IPS-18c (cell line): ENCODE results near the gene TREML4.

ENCODE experiments used
- H3K4me3 ChIP-seq: 2 replicates; pipeline ENCODE4 v1.7.0; 2013; ENCODE audit warnings: low read depth, mild to moderate bottlenecking, low read length, moderate library complexity; ENCODE audit not compliant: insufficient read depth
- H3K9me3 ChIP-seq: one replicate; pipeline ENCODE4 v1.6.1; 2013; ENCODE audit warnings: mild to moderate bottlenecking, low read length, moderate library complexity; ENCODE audit not compliant: control insufficient read depth, insufficient read depth

The TREML4 gene

DNA sequence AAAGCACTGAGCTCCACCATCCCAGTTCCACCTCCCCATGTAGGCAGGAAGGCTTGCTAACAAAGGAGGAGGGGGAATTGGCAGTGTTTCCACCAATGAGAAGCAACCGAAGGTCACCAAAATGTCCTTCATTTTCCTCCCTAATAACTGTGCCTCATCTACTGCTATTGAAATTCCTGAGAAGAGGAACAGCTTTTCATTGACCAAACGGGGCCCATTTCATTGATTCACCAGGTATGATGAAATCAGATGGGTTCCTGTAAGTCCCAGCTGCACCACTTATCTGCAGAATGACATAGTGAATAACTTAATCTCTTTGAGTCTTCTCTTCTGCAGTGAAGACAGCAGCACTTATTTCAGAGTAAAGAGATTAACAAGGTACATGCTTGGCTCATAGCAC is 41.0 kb downstream of the TREML4 start:
- Histone ChIP-seq H3K9me3 (no peaks in the 10 kb centered on the region), H3K4me3 (no peak overlapping the region)

DNA sequence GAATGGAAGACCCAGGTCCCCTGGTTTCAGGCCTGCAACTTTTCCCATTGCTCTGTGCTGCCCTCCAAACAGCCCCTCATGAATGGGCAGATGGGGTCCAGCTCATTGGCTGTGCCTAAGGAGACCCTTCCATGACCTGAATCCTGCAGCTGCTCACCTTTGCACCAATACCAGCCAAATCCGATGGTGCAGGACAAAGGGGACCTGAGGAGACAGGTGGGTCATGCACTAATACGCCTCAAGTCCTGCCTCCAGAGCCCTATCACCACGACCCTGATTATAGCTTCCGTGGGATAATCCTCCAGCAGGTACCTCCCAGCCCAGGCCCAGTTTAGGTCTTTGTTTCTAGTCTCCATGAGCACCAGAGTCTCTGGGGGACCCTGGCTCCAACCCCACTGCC is 41.6 kb downstream of the TREML4 start:
- H3K9me3 ChIP-seq: no peaks in the 10 kb centered on the region
- no peak overlapping the region for H3K4me3 ChIP-seq

DNA sequence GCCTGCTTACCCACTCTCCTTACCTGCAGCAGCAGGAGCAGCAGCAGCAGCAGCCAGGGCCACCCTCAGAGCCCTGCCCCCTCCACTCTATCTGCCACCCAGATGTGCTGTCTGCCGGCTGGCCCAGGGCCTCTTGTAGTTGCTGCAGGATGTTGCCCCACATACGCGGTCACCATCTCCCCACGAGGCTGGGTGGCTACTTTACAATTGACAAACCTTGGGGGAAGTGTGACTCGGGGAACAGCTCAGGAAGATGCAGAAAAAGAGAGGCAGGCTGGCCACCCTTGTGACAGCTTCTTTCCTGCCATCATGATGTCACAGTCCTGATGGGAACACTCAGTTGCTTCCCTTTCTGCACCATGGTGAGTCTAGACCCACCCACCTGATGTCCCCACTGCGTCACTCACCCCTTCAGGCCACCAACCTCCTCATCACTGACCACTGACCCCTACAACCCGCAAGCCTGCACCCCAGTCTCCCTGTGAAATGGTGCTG is 43.8 kb downstream of the TREML4 start:
- Histone ChIP-seq H3K4me3 (no peak overlapping the region), H3K9me3 (no peaks in the 10 kb centered on the region)

GRCh38 chr6:41272591-41273240 is 44.6 kb downstream of the TREML4 start:
- no peak overlapping the region for H3K4me3 ChIP-seq
- no peaks in the 10 kb centered on the region for H3K9me3 ChIP-seq

GRCh38 chr6:41273714-41274113 is 45.6 kb downstream of the TREML4 start:
- Histone ChIP-seq H3K4me3 (no peak overlapping the region), H3K9me3 (no peaks in the 10 kb centered on the region)

DNA sequence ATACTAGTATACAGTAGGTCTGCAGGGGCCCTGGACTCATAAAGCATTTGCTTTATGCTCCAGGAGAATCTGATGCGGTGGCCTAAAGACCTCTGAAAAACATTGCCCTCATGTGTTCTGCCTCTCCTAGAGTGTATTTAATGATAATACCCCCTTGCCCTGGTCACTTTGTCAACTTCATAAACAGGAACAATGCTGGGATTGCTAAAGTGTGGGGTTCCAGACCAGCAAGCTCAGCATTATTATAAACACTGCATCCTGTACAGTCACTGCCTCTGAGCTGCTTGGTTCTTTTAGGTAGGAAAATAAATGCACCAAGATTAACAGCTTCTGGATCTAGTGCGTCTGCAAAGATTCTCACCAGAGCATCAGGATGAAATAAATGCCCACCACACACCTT is 46.1 kb downstream of the TREML4 start:
- H3K9me3 ChIP-seq: no peaks in the 10 kb centered on the region
- no peak overlapping the region for H3K4me3 ChIP-seq

DNA sequence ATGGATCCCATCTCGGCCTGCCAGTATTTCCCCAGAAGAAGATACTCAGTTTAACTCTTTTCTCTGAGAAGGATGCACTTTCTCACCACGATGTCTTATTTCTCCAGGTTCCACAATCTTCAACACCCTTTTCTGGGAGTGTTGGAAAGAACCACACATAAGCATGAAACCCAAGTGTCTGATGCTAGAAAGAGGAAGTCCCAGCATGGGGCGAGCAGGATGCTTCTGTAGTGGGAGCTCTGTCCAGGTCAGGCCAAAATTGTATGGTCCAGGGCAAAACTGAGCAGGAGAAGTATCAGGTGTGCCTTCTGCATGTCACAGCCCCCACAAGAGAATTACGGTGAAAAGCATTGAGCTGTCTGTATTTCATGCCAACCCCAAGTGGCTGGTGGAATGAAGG is 47.3 kb downstream of the TREML4 start:
- Histone ChIP-seq H3K9me3 (no peaks in the 10 kb centered on the region), H3K4me3 (no peak overlapping the region)

DNA sequence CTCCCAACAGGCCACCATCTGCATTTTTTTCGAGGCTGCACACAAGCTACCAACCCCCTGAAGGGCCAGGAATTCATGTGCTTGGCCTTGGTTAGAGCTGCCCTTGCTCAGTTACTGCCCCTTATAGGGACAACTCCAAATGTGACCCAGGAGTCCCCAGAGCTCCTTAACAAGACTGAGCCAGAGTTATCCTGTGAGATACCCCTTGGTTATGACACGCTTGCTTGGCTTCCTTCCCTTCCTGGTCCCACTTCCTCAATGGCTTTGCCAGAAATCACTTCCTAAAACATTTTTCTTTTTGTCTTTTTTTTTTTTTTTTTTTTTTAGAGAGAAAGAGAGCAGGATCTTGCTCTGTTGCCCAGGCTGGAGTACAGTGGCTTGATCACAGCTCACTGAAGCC is 49.5 kb downstream of the TREML4 start:
- H3K4me3 ChIP-seq: no peak overlapping the region
- no peaks in the 10 kb centered on the region for H3K9me3 ChIP-seq

DNA sequence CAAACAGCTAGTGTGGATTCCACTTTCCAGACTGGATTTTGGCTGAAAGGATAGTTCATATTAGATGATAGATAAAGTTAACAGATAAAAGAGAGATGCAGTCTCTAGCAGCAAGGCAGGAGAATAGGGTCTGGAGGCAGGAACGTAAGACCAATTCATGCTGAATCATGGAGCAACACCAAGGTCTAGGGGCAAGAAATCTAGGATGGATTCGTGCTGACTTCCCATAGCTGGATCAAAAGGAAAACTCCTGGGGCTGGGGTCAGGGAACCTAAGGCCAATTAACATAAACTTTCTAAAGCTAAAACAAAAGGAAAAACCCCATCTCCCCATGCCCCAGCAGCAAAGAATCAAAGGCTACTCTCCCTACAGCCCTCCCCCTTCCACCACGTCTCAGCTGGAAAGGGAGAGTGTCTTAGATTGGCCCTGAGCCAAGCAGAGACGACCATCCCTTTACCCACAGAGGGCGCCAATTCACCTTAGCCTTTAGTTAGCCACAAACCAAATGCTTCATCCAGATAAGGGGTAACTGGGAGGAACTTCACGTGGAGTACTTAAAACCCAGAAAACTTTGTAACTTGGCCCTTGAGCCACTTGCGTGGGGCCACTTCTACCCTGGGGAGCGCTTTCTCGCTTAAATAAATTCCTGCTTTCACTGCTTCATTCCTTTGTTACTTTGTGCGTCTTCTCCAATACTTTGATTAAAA is 50.7 kb downstream of the TREML4 start:
- Histone ChIP-seq H3K9me3 (no peaks in the 10 kb centered on the region), H3K4me3 (no peak overlapping the region)

DNA sequence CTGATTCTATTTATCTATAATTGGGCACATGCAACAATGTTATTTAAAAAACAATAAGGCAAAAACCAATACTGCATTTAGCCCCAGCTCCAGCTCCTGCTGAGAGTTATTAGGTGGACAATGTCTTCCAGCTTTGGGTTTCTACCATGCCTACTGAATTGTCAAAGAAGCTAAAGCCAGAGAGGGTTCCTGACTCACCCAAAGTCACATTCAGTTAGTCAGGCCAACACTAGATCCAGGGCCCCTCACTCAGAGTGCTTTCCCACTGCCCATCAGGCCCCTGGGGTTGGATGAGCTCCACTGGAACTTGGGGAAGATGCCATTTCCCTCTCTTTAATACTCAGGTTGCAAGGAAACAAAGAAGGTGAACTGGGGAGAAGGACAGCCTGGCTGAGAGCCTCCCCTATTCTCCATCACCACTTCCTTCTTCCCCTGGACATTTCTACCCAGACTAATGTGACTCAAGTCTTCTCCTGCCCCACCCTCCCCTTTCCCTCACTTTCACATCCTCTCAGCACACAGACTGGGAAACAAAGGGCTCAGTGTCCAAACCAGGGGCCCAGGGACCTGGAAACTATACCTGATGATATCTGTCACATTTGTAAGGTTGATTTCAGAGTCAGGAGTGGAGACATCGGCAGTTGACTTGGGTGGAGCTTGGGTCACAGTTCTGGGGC is 52.4 kb downstream of the TREML4 start:
- H3K4me3 ChIP-seq: no peak overlapping the region
- H3K9me3 ChIP-seq: no peaks in the 10 kb centered on the region

DNA sequence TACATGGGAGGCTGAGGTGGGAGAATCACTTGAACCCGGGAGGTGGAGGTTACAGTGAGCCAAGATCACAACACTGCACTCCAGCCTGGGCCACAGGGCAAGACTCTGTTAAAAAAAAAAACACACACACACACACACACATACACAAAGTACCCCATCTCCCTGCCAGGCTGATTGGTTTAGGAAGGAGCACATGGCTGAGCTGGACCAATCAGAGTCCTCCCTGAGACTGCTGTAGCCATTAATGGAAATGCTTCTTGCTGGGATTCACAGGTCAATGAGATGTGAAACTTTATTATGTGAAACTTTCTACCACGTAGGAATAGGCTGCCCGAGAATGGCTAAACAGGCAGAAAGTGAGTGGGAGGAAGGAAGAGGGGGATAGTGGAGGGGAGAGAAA is 55.5 kb downstream of the TREML4 start:
- Histone ChIP-seq H3K4me3 (no peak overlapping the region), H3K9me3 (no peaks in the 10 kb centered on the region)

DNA sequence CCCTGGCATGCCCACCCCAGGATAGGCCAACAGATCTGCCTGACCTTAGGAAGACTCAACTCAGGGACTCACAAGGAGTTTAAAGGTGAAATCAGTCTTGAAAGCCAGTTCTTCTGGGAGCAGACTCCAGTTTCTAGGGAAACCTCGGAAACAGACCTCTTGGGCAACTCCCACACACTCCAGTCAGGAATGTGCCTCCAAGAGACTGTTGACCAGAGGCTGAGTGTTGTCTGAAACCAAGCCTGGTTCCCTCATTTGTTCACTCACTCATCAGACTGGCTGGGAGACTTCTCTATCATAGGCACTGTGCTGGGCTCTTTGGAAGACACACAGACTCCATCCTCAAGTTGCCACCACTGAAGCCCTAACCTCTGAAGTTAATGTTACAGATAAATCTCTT is 56.6 kb downstream of the TREML4 start:
- no peak overlapping the region for H3K4me3 ChIP-seq
- H3K9me3 ChIP-seq: no peaks in the 10 kb centered on the region

DNA sequence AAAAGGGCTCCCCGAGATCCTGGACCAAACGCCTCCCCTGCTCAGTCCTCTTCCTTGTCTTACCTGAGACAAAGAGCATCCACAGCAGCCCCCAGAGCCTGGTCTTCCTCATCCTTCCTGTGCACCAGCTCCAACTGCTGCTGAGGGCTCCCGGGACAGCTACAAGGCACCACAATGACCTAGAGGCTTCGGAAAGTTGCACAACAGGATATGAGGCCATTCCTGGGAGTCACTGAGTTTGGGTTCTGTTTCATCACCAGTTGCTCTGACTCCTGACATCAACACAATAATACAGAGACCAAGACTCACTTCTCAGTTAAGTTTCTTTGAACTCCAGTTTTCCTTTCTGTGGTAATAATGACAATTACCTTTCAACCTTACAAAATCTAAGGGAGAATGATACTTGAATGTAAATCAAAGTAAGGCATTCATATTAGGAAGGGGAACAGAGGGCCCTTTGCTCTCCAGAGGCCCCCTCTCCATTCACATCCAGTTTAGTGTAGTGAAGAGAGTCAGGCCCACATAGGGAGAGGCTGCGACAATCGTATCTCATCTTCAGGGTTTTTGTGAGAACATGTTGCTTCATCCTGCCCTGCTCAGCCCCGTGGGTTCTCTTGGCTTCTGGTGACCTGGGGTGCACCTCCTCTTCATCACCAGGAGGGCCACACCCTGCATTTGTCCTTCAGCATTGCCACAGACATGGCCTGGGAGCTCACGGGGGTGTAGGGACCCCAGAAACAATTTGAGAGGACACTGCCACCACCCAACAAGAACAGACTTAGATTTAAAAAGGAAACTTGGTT is 58.6 kb downstream of the TREML4 start, which contains the start of gene TREM1:
Gene TREM1, minus strand, starts transcription at position 139 of the 803 bp plus-strand sequence. Its CDS starts 27 bp downstream, at position 112.
- no peaks in the 10 kb centered on the region for H3K9me3 ChIP-seq
- no peak within 1 kb of the TSS for H3K4me3 ChIP-seq

DNA sequence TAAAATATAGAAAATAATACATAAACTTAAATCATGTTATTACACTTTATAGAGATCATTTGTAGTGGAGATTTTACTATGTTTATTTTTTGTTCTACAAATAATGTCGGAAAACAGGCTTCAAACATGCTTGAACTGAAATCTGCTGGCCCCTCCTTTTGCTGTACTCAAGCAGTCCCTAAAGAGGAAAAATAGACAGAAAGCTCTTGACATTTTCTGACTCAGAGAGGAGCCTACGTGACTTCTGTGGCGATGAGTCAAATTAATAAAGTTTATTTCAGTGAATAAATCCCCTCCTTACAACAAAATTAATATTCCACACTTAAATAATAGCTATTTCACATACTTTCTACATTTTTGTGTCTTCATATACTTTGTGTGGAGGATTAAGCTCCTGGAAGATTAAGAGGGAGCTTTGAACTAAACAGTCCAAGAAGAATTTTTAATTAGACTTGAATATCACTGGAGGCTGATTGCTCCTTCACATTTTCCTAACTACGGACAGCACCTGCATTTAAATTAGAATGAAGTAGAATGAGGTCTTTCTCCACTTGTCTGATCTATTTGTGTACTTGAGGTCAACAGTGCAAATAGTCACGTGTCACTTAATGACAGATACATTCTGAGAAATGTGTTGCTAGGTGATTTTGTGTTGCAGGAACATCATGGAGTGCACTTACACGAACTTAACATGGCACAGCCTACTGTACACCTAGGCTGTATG is 60.0 kb downstream of the TREML4 start:
- Histone ChIP-seq H3K9me3 (no peaks in the 10 kb centered on the region), H3K4me3 (no peak overlapping the region)
